LNCaP clone FGC (cell line): ENCODE data around the gene NEMF.
A peak's percentile ranks its signal among the peaks of the same experiment; 100 is the strongest.
"Not testable (repeated sequence)": the region's sequence is repeated elsewhere in the genome, so short reads cannot be mapped to it uniquely, and the experiment has no call there.

Experiments
- DNase-seq: peaks from one replicate; pipeline ENCODE4 v3.0.0-alpha.2; 2011; ENCODE audit warnings: low read depth
- H3K4me3 ChIP-seq: 2 replicates; pipeline ENCODE4 v1.5.1; 2011; ENCODE audit warnings: mild to moderate bottlenecking, low read depth, low read length, control low read depth
- TF ChIP-seq, protein P1 (sequence below): IDR thresholded peaks from 2 replicates; pipeline ENCODE4 v1.5.1; 2012; ENCODE audit warnings: mild to moderate bottlenecking; ENCODE audit not compliant: control insufficient read depth, insufficient read depth; ENCODE audit errors: extremely low read depth

NEMF gene, protein sequence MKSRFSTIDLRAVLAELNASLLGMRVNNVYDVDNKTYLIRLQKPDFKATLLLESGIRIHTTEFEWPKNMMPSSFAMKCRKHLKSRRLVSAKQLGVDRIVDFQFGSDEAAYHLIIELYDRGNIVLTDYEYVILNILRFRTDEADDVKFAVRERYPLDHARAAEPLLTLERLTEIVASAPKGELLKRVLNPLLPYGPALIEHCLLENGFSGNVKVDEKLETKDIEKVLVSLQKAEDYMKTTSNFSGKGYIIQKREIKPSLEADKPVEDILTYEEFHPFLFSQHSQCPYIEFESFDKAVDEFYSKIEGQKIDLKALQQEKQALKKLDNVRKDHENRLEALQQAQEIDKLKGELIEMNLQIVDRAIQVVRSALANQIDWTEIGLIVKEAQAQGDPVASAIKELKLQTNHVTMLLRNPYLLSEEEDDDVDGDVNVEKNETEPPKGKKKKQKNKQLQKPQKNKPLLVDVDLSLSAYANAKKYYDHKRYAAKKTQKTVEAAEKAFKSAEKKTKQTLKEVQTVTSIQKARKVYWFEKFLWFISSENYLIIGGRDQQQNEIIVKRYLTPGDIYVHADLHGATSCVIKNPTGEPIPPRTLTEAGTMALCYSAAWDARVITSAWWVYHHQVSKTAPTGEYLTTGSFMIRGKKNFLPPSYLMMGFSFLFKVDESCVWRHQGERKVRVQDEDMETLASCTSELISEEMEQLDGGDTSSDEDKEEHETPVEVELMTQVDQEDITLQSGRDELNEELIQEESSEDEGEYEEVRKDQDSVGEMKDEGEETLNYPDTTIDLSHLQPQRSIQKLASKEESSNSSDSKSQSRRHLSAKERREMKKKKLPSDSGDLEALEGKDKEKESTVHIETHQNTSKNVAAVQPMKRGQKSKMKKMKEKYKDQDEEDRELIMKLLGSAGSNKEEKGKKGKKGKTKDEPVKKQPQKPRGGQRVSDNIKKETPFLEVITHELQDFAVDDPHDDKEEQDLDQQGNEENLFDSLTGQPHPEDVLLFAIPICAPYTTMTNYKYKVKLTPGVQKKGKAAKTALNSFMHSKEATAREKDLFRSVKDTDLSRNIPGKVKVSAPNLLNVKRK

DNA sequence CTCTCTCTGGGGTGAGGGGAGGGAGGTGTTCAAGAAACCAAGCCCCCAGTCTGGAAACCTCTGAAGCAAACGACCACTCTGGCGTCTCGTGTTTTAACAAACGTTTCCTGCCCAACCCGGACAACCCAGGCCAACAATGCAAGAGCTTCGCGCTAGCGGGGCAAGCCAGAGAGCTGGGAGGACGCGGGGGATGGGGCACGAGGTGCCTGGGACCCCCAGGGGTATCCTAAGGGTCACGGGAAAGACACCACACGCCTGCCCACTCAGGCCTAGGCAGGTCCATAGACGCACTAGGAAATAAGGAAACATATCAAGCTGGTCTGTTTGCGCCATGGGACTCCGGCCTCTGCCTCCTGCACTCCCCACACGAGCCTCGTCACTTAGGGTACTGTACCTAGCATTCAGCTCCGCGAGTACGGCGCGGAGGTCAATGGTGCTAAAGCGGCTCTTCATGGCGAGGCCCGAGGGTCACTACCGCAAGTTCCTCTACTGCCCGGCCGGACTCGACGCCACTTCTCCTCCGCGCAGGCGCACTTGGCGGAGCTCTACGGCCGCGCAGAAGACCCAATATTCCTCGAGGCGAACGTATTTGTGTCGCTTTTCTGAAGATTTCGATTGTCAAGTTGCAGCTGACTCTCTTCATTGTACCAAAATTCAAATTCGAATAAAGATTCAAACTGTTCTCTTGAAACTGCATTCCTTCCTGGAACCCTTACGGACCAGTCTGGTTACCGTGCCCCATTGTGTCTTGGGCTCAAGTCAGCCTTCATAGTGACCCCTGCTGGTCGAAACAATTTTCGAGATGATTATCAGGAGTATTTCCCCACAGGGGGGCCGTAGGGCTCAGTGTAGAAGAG is at the start of gene NEMF:
Gene NEMF, minus strand, starts transcription at position 488 of the 857 bp plus-strand sequence. Its CDS starts 35 bp downstream, at position 453.
- peak within 1 kb of the TSS; percentile 88 for H3K4me3 ChIP-seq
- peak; percentile 69 for DNase-seq
- TF ChIP-seq, protein P1, sequence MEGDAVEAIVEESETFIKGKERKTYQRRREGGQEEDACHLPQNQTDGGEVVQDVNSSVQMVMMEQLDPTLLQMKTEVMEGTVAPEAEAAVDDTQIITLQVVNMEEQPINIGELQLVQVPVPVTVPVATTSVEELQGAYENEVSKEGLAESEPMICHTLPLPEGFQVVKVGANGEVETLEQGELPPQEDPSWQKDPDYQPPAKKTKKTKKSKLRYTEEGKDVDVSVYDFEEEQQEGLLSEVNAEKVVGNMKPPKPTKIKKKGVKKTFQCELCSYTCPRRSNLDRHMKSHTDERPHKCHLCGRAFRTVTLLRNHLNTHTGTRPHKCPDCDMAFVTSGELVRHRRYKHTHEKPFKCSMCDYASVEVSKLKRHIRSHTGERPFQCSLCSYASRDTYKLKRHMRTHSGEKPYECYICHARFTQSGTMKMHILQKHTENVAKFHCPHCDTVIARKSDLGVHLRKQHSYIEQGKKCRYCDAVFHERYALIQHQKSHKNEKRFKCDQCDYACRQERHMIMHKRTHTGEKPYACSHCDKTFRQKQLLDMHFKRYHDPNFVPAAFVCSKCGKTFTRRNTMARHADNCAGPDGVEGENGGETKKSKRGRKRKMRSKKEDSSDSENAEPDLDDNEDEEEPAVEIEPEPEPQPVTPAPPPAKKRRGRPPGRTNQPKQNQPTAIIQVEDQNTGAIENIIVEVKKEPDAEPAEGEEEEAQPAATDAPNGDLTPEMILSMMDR, result peak; percentile 73

DNA sequence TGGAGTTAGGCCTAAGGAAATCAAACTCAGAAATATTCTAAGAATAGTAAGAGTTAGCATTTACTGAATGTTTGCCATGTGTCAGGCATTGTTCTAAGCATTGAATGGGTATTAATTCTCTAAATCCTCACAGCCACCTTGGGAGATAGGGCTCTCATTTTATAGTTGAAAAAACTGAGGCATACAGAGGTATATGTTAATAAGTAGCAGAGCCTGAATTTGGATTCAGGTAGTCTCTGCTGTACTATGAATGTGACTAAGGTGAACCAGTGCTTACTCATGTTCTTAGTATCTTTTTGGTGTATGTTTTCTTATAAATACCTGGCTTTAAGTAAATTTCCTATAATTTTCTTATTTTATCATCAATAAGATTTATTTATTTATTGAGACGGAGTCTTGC is 48.4 kb upstream of the NEMF start:
- TF ChIP-seq, protein P1, result no peak

DNA sequence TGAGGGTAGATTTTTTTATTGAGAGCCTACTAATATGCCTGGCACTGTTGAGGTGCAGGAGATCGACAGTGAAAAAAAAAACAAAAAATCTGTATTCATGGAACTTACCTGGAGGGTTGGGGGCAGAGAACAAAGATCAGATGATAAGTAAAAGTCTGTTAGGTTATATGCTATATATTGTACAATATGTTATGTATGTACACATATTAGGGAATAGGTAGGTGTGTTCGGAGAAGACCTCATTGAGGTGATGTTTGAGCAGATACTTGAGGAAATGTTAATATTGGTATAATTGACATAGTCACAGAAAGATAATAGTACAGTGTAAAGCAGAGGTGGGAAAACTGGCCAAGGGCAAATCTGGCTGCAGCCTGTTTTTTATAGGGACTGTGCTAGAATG is 45.9 kb upstream of the NEMF start:
- TF ChIP-seq, protein P1, result no peak
- no peak for DNase-seq
- peak overlapping the region; percentile 29 for H3K4me3 ChIP-seq

More for the DNA sequence above, 48.4 kb upstream of the NEMF start:
- DNase-seq, result no peak
- no peak overlapping the region for H3K4me3 ChIP-seq

DNA sequence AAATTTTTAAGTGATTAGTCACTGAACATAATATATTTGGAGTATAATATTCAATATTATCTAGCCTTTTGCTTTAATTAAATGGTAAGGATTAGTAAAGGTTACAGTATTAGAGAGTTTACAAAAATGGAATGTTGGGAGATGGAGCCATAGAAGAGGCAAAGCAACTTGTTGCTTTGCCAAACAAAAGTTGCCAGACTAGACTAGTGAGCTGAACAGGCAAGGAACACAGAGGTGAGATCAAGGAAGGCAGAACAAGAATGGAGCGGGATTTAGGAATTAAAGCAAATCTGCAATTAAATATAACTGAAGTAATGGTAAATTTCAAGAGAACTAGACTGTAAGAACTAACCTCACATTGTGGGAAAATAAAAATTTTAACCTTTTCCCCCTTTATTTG is 45.4 kb upstream of the NEMF start:
- peak; percentile 68 for DNase-seq
- H3K4me3 ChIP-seq, result peak overlapping the region; percentile 29
- TF ChIP-seq, protein P1, result no peak

DNA sequence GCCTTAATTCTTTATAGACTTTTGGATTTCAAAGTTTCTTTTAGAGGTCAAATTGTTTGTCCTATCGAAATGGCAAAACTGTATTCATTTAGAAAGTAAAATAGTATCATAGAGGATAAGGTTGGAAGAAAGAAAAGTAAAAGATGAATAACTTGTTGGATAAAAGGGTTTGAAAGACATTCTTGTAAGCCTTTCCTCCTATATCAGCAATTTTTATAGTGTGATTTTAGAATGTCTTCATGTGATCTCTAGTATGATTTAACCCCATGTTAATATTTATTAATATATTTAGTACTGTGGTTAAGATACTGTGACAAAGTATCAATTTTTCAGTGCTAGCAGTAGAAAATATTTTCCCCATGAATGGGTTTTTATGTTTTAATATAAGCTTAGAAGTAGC is 44.8 kb upstream of the NEMF start:
- TF ChIP-seq, protein P1, result no peak
- no peak overlapping the region for H3K4me3 ChIP-seq
- DNase-seq, result no peak

DNA sequence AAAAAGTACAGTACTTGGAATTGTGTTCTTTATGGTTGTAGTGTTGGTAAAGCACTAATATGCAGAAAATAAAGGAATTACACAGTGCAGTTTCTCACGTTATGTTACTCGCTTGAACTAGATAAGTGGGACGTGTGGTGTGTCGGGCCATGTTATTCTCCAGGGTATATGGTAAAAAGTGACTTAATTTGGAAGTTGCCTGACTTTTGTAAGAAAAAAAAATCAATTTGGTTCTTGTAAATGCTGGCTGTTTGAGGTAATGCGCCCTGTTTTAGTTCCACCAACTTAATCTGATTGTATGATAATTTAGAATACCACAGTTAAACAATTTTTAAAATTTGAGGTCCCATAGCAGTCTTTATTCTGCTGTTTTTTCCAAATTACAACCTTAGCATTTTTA is 44.4 kb upstream of the NEMF start:
- H3K4me3 ChIP-seq, result no peak overlapping the region
- no peak for DNase-seq

DNA sequence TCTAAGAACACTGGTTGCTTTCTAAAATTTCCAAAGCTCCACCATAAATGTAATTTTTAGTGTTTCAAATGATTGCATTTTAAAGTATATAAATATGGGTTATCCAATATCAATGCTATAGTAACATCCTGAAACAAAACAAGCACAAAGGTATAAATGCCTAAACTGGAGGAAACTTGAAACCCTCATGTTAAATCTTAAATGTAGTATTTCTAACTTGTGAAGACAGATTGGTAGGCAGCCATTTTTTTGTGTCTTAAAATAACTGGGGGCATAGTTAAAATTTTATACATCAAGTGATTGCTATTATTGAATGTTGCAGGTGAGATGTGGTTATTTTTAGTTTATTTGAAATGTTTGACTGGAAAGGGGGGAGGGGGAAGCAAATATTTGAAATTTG is 43.7 kb upstream of the NEMF start:
- H3K4me3 ChIP-seq, result peak overlapping the region; percentile 94; the same call in 1 of the 2 replicates
- DNase-seq, result not testable (repeated sequence)

More for the DNA sequence above, 44.4 kb upstream of the NEMF start:
- TF ChIP-seq, protein P1, result no peak
